ENCODE data around the gene NOTUM. TPM values are rescaled to one million over a fixed set of nuclear protein-coding genes. Genes with fewer than 3 reads are reported as not detected.

Gene NOTUM
- total and polyA plus RNA-seq, 2 experiments from 2014 or later: 0.29 to 1.6 TPM

GRCh38 chr17:82006468-82007227 lies 45.7 kb upstream of the NOTUM start:
- Mint-ChIP-seq H3K9me3 (no peaks in the 10 kb centered on the region), H3K36me3 (ENCODE audit: low read depth) (no peaks in the 10 kb centered on the region), H3K27me3 (ENCODE audit: insufficient read depth, low read depth, poor library complexity) (peaks cover 14% of the 10 kb centered on the region), H3K4me1 (no peaks in the 10 kb centered on the region), H3K27ac (no peak overlapping the region), H3K4me3 (no peak overlapping the region; the same call in 2 of the 3 replicates)
- no peaks in the 10 kb centered on the region for H3K36me3 ChIP-seq (ENCODE audit: insufficient read depth)
- H4K20me1 ChIP-seq (replicated peaks; ENCODE audit: insufficient read depth): 0 out of 2 replicates have a peak, but pooled peaks cover 2% of the 10 kb centered on the region
- no peak overlapping the region for H2AFZ ChIP-seq
- no peak for ATAC-seq
- no peaks in the 10 kb centered on the region for H3K79me2 ChIP-seq (replicated peaks; ENCODE audit: insufficient read depth)
- no peak overlapping the region for H3K27ac ChIP-seq (ENCODE audit: low read depth)
- H3K4me2 ChIP-seq: no peak overlapping the region
- no peaks in the 10 kb centered on the region for H3K4me1 ChIP-seq (ENCODE audit: insufficient read depth)
- no peaks in the 10 kb centered on the region for H3K9me2 ChIP-seq (ENCODE audit: insufficient read depth)
- no peaks in the 10 kb centered on the region for H3K27me3 ChIP-seq (ENCODE audit: insufficient read depth)
- 0 out of 2 replicates have a peak, but pooled peaks cover 2% of the 10 kb centered on the region for H3F3A ChIP-seq (replicated peaks; ENCODE audit: low read depth)
- no peak overlapping the region for H3K4me3 ChIP-seq
- DNase-seq (ENCODE audit: low spot score): no peak
- no peak for TF ChIP-seq REST (IDR thresholded peaks at IDR 0.05; ENCODE audit: unreplicated experiment)
- TF ChIP-seq ZNF462 (CRISPR knock-in tag; IDR thresholded peaks at IDR 0.05): no peak
- no peak for TF ChIP-seq STAT1 (IDR thresholded peaks at IDR 0.05; ENCODE audit: unreplicated experiment)

All from GM23338 (cell line).